Transverse colon (tissue), 4 donors: ENCODE measurements around the gene ZNRF4. TPM values are rescaled to one million over a fixed set of nuclear protein-coding genes. Genes with fewer than 3 reads are reported as not detected.
"Not testable (repeated sequence)": the region's sequence is repeated elsewhere in the genome, so short reads cannot be mapped to it uniquely, and the experiment has no call there.

Experiments
- DNase-seq: peaks from one replicate; pipeline ENCODE4 v3.0.0-alpha.2; 2019
- H3K27ac ChIP-seq, 4 donors: fragments of 200-600 bp; sonication (generic); 2 replicates each; pipeline ENCODE4 v1.5.1; 2016 to 2018; ENCODE audit warnings: inconsistent platforms in 4 of 4
- H3K27me3 ChIP-seq: fragments of 200-600 bp; sonication (generic); 2 replicates; pipeline ENCODE4 v1.5.1; 2017; ENCODE audit warnings: inconsistent platforms
- H3K36me3 ChIP-seq, 4 donors: fragments of 200-600 bp; sonication (generic); 2 replicates each; pipeline ENCODE4 v1.5.1; 2017 to 2019; ENCODE audit warnings: inconsistent platforms in 4 of 4
- H3K4me1 ChIP-seq, 4 donors: fragments of 200-600 bp; sonication (generic); 2 replicates each; pipeline ENCODE4 v1.5.1; 2017 to 2020; ENCODE audit warnings: inconsistent platforms in 4 of 4
- H3K4me3 ChIP-seq, 4 donors: fragments of 200-600 bp; sonication (generic); 1 replicate in 1 of 4; 2 replicates in 3 of 4; pipeline versions ENCODE4 v1.5.1 to v1.6.1; 2017 to 2019; ENCODE audit warnings: inconsistent platforms in 4 of 4
- H3K9me3 ChIP-seq, 2 donors: fragments of 200-600 bp; sonication (generic); 2 replicates each; pipeline ENCODE4 v1.5.1; 2017 to 2019; ENCODE audit warnings: inconsistent platforms in 2 of 2
- EP300 ChIP-seq: sonication (generic); formaldehyde crosslinking; IDR thresholded peaks from one replicate; pipeline ENCODE4 v1.6.1; 2017; ENCODE audit warnings: antibody characterized with exemption, low read depth
- POLR2A ChIP-seq: fragments of 450-650 bp; IDR thresholded peaks from one replicate; pipeline ENCODE4 v1.6.1; 2016; ENCODE audit warnings: antibody characterized with exemption, mild to moderate bottlenecking, moderate library complexity
- POLR2AphosphoS5 ChIP-seq, 3 donors: sonication (generic); formaldehyde crosslinking; IDR thresholded peaks; one replicate each; pipeline ENCODE4 v1.6.1; 2016; ENCODE audit warnings: antibody characterized with exemption in 3 of 3
- WGBS, 2 donors: methylation state at CpG; one replicate each; pipeline ENCODE4 v1.1.5; 2018; ENCODE audit warnings: low coverage in 1 of 2; 5-methylcytosine and 5-hydroxymethylcytosine counted together
- in situ Hi-C, 4 donors: fragments of 200-750 bp; cut with MboI; loops; one replicate each; pipeline versions ENCODE4 v1.15.0 to v1.15.1; 2017; ENCODE audit warnings: low sequenced_read_pairs in 3 of 4, low pct_ligation_motif_present in 1 of 4, low pct_unique_long_range_greater_than_20kb in 1 of 4
- intact Hi-C: fragments of 100-400 bp; cut with DNase I; formaldehyde crosslinking; loops from one replicate; pipeline ENCODE4 v1.15.1; 2023; ENCODE audit warnings: low total_unique reads
- total RNA-seq, 4 donors: library from RNA; depleted of rRNA; stranded (reverse); fragments of >200 nt; gene quantifications; one replicate each; pipeline ENCODE4 v1.1.0, GENCODE V29; 2016
- TF ChIP-seq, protein P1 (sequence below), 5 experiments: fragments of 200-600 bp in 3 of 5; fragments of 450-650 bp in 2 of 5; sonication (generic) in 3 of 5; IDR thresholded peaks; 1 replicate in 2 of 5; 2 replicates in 3 of 5; pipeline ENCODE4 v1.5.1; 2016 to 2017; ENCODE audit warnings: antibody characterized with exemption in 5 of 5, inconsistent platforms in 3 of 5, mild to moderate bottlenecking in 2 of 5, moderate library complexity in 1 of 5

The ZNRF4 gene, protein sequence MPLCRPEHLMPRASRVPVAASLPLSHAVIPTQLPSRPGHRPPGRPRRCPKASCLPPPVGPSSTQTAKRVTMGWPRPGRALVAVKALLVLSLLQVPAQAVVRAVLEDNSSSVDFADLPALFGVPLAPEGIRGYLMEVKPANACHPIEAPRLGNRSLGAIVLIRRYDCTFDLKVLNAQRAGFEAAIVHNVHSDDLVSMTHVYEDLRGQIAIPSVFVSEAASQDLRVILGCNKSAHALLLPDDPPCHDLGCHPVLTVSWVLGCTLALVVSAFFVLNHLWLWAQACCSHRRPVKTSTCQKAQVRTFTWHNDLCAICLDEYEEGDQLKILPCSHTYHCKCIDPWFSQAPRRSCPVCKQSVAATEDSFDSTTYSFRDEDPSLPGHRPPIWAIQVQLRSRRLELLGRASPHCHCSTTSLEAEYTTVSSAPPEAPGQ
- not detected for total RNA-seq

DNA sequence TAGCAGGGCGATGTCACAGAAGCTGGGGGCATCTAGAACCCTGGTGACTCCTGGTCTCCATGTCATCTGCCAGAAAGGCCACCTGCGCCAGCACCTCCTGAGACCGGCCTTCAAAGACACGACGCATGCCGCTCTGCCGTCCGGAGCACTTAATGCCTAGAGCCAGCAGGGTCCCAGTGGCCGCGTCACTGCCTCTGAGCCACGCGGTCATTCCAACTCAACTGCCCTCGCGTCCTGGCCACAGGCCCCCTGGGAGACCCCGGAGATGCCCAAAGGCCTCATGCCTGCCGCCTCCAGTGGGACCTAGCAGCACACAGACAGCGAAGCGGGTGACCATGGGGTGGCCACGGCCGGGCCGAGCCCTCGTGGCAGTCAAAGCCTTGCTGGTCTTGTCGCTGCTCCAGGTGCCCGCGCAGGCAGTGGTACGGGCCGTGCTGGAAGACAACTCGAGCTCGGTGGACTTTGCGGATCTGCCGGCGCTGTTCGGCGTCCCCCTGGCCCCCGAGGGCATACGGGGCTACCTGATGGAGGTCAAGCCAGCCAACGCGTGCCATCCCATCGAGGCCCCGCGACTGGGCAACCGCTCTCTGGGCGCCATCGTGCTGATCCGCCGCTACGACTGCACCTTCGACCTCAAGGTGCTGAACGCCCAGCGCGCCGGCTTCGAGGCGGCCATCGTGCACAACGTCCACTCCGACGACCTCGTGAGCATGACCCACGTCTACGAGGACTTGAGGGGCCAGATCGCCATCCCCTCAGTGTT lies at the start of gene ZNRF4:
Gene ZNRF4, plus strand, starts transcription at position 51 of the 763 bp plus-strand sequence. Its CDS starts 75 bp downstream, at position 126.
- H3K4me3 ChIP-seq: no peak within 1 kb of the TSS
- TF ChIP-seq EP300 (no peak), POLR2A (no peak), POLR2AphosphoS5 (IDR thresholded peaks at IDR 0.05) (no peak)
- TF ChIP-seq, protein P1, sequence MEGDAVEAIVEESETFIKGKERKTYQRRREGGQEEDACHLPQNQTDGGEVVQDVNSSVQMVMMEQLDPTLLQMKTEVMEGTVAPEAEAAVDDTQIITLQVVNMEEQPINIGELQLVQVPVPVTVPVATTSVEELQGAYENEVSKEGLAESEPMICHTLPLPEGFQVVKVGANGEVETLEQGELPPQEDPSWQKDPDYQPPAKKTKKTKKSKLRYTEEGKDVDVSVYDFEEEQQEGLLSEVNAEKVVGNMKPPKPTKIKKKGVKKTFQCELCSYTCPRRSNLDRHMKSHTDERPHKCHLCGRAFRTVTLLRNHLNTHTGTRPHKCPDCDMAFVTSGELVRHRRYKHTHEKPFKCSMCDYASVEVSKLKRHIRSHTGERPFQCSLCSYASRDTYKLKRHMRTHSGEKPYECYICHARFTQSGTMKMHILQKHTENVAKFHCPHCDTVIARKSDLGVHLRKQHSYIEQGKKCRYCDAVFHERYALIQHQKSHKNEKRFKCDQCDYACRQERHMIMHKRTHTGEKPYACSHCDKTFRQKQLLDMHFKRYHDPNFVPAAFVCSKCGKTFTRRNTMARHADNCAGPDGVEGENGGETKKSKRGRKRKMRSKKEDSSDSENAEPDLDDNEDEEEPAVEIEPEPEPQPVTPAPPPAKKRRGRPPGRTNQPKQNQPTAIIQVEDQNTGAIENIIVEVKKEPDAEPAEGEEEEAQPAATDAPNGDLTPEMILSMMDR (IDR thresholded peaks at IDR 0.05): no peak
- no peaks in the 10 kb centered on the region for H3K4me1 ChIP-seq
- no peak within 1 kb of the TSS for H3K27ac ChIP-seq
- no peaks in the 10 kb centered on the region for H3K36me3 ChIP-seq
- peaks cover 5% of the 10 kb centered on the region for H3K27me3 ChIP-seq
- no peaks in the 10 kb centered on the region for H3K9me3 ChIP-seq
- in situ Hi-C loops: no loop called here
- 95% methylated on average over 62 of the region's 62 CpGs; no CpG with 5 or more reads in 1 of the 2 donors for WGBS, 2 donors
- intact Hi-C loops: no loop called here
- DNase-seq: no peak

GRCh38 chr19:5406198-5406597 lies 49.0 kb upstream of the ZNRF4 start:
- H3K27ac ChIP-seq, H3K4me1 ChIP-seq, H3K9me3 ChIP-seq, H3K27me3 ChIP-seq, H3K36me3 ChIP-seq, in situ Hi-C loops, DNase-seq, H3K4me3 ChIP-seq, intact Hi-C loops: not testable (repeated sequence)
- 70% methylated on average over 2 to 6 of the region's 6 CpGs for WGBS, 2 donors

DNA sequence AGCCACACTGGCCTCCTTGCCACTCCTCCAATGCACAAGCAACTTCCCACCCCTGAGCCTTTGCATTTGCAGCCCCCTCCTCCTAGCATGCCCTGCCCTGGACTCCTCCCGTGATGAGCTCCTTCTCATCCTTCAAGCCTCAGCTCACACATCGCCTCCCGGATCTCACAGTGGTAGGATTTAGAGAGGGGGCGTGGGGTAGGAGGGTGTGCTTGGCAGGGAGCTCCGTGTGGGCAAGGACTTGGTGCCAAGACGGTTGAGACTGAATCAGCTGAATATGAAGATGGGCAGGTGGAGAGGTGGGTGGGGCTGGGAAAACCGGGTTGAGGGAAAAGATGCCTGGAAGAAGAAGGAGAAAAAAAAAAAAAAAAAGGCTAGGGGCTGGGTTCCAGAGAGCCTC lies 48.4 kb upstream of the ZNRF4 start:
- in situ Hi-C loops (no loop called here), intact Hi-C loops (no loop called here)
- no peaks in the 10 kb centered on the region for H3K9me3 ChIP-seq
- H3K4me3 ChIP-seq: no peak overlapping the region
- H3K27me3 ChIP-seq: no peaks in the 10 kb centered on the region
- DNase-seq: no peak
- no peak overlapping the region for H3K27ac ChIP-seq
- H3K36me3 ChIP-seq: no peaks in the 10 kb centered on the region
- 57 to 59% methylated on average over 5 to 7 of the region's 7 CpGs for WGBS, 2 donors
- TF ChIP-seq, protein P1 (IDR thresholded peaks at IDR 0.05): no peak
- TF ChIP-seq POLR2A: no peak
- no peak for TF ChIP-seq POLR2AphosphoS5 (IDR thresholded peaks at IDR 0.05)
- no peak for TF ChIP-seq EP300
- no peaks in the 10 kb centered on the region for H3K4me1 ChIP-seq

- WGBS, 2 donors: 25 to 33% methylated on average over 2 to 4 of the region's 4 CpGs
These were observed 47.9 kb upstream of the ZNRF4 start for GRCh38 chr19:5407356-5407755.

More at GRCh38 chr19:5407356-5407755, 47.9 kb upstream of the ZNRF4 start:
- intact Hi-C loops: no loop called here
- Histone ChIP-seq H3K9me3 (no peaks in the 10 kb centered on the region), H3K27me3 (no peaks in the 10 kb centered on the region), H3K4me3 (no peak overlapping the region), H3K27ac (no peak overlapping the region), H3K36me3 (no peaks in the 10 kb centered on the region), H3K4me1 (no peaks in the 10 kb centered on the region)
- TF ChIP-seq, protein P1 (IDR thresholded peaks at IDR 0.05): no peak
- TF ChIP-seq EP300: no peak
- TF ChIP-seq POLR2AphosphoS5 (IDR thresholded peaks at IDR 0.05): no peak
- TF ChIP-seq POLR2A: no peak
- no peak for DNase-seq
- in situ Hi-C loops: no loop called here
